GM12874 (cell line): ENCODE measurements around the gene SAA4.

Source experiments
- CTCF ChIP-seq: IDR thresholded peaks from 2 replicates; pipeline ENCODE4 v1.5.1; 2011; ENCODE audit warnings: low read depth, mild to moderate bottlenecking, control low read depth, low read length, moderate library complexity; ENCODE audit not compliant: insufficient read depth

Gene SAA4

GRCh38 chr11:18209058-18209457 is 27.5 kb downstream of the SAA4 start:
- TF ChIP-seq CTCF = no peak

GRCh38 chr11:18204771-18205170 is 31.8 kb downstream of the SAA4 start:
- TF ChIP-seq CTCF = no peak

- no peak for TF ChIP-seq CTCF
Observed at GRCh38 chr11:18204220-18204619, 32.4 kb downstream of the SAA4 start.

GRCh38 chr11:18203723-18204122 is 32.9 kb downstream of the SAA4 start:
- TF ChIP-seq CTCF = peak; percentile 69

GRCh38 chr11:18196532-18196931 is 40.1 kb downstream of the SAA4 start:
- no peak for TF ChIP-seq CTCF

- TF ChIP-seq CTCF = no peak
Observed at GRCh38 chr11:18193010-18193409, 43.6 kb downstream of the SAA4 start.

- no peak for TF ChIP-seq CTCF
Observed at GRCh38 chr11:18191376-18191775, 45.2 kb downstream of the SAA4 start.

GRCh38 chr11:18188796-18189195 is 47.8 kb downstream of the SAA4 start:
- no peak for TF ChIP-seq CTCF
